Measurements from ENCODE around the gene WDR35.
"Not testable (repeated sequence)": the region's sequence is repeated elsewhere in the genome, so short reads cannot be mapped to it uniquely, and the experiment has no call there.

Gene WDR35

GRCh38 chr2:19890104-19890503, 99.8 kb downstream of the WDR35 start:
- no peak for DNase-seq

- no peak for DNase-seq
Observed at GRCh38 chr2:19888831-19889230, 101.1 kb downstream of the WDR35 start.

GRCh38 chr2:19887510-19887909, 102.4 kb downstream of the WDR35 start:
- no peak for DNase-seq

GRCh38 chr2:19886261-19886660, 103.6 kb downstream of the WDR35 start:
- DNase-seq, result no peak

GRCh38 chr2:19885791-19886190, 104.1 kb downstream of the WDR35 start:
- no peak for DNase-seq

GRCh38 chr2:19883971-19884720, 105.8 kb downstream of the WDR35 start:
- DNase-seq, result no peak

- no peak for DNase-seq
Observed at GRCh38 chr2:19883486-19883885, 106.4 kb downstream of the WDR35 start.

GRCh38 chr2:19882286-19882685, 107.6 kb downstream of the WDR35 start:
- no peak for DNase-seq

GRCh38 chr2:19881908-19882265, 108.0 kb downstream of the WDR35 start:
- no peak for DNase-seq

GRCh38 chr2:19881221-19881907, 108.5 kb downstream of the WDR35 start:
- DNase-seq, result no peak

- DNase-seq, result not testable (repeated sequence)
Observed at GRCh38 chr2:19880191-19880590, 109.7 kb downstream of the WDR35 start.

- no peak for DNase-seq
Observed at GRCh38 chr2:19879120-19879519, 110.8 kb downstream of the WDR35 start.

GRCh38 chr2:19878268-19879046, 111.4 kb downstream of the WDR35 start:
- DNase-seq, result no peak

- DNase-seq, result no peak
Observed at GRCh38 chr2:19876751-19877150, 113.2 kb downstream of the WDR35 start.

- no peak for DNase-seq
Observed at GRCh38 chr2:19875280-19875679, 114.6 kb downstream of the WDR35 start.

GRCh38 chr2:19874726-19875125, 115.2 kb downstream of the WDR35 start:
- no peak for DNase-seq

- DNase-seq, result no peak
Observed at GRCh38 chr2:19873014-19873413, 116.9 kb downstream of the WDR35 start.

- no peak for DNase-seq
Observed at GRCh38 chr2:19872302-19872701, 117.6 kb downstream of the WDR35 start.

GRCh38 chr2:19871836-19872235, 118.1 kb downstream of the WDR35 start:
- DNase-seq, result no peak

- DNase-seq, result no peak
Observed at GRCh38 chr2:19870792-19871191, 119.1 kb downstream of the WDR35 start.

- peak; percentile 64 to 68 for DNase-seq
Observed at GRCh38 chr2:19868701-19869580, 121.0 kb downstream of the WDR35 start.

- DNase-seq, result no peak
Observed at GRCh38 chr2:19868224-19868623, 121.7 kb downstream of the WDR35 start.

- DNase-seq, result no peak
Observed at GRCh38 chr2:19866771-19867170, 123.1 kb downstream of the WDR35 start.

Measured in CD4-positive, alpha-beta T cell treated with Interleukin-1 beta for 1 hour (primary cell).